A673 (cell line): ENCODE data around the gene DNAH8.

Source experiments
- CTCF ChIP-seq: fragments of 300-800, 200-600 bp; sonication (generic); conservative IDR thresholded peaks from 2 replicates; pipeline ENCODE4 v1.5.1; 2017; ENCODE audit warnings: low read depth, mild to moderate bottlenecking, antibody characterized with exemption, low read length, moderate library complexity, mixed read lengths
- EZH2 ChIP-seq: fragments of 200-600 bp; sonication (generic); IDR thresholded peaks from 2 replicates; pipeline ENCODE4 v1.6.1; 2017; ENCODE audit warnings: borderline replicate concordance, low read depth, mild to moderate bottlenecking, mixed read lengths, antibody characterized with exemption, low read length; ENCODE audit not compliant: poor library complexity, severe bottlenecking

DNA sequence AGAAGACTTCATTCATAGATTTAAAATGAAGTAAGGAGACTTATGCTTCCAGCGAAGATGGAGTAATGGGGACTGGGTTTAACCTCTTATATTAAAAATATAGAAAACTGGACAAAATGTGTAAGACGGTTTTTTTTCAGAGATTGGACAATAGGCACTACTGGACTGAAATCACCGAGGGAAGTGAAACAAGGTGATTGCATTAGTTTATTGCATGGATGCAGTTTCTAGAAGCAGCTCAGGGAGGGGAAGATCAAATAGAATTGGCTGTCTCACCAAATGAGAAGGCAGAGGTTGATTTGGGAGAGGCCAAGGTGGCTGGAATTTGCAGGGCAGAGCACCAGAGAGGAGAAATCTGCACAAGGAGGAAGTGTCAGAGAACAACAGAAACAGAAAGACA is 162.6 kb downstream of the DNAH8 start:
- TF ChIP-seq CTCF (no peak), EZH2 (no peak)
